GM18499 (cell line): ENCODE measurements around the gene PAX7.

Experiments used
- ATAC-seq: cut with Tn5 transposase; IDR thresholded peaks from one replicate; pipeline ENCODE4 v1.9.1; 2021; ENCODE audit warnings: moderate number of reproducible peaks; ENCODE audit not compliant: insufficient read depth, unreplicated experiment

The PAX7 gene

GRCh38 chr1:18697541-18697940 is 66.9 kb downstream of the PAX7 start:
- no peak for ATAC-seq

GRCh38 chr1:18700530-18700929 is 69.9 kb downstream of the PAX7 start:
- ATAC-seq = no peak

GRCh38 chr1:18701183-18701582 is 70.5 kb downstream of the PAX7 start:
- no peak for ATAC-seq

- no peak for ATAC-seq
Measured at GRCh38 chr1:18703041-18703621, 72.5 kb downstream of the PAX7 start.

GRCh38 chr1:18705811-18706210 is 75.2 kb downstream of the PAX7 start:
- ATAC-seq = no peak

GRCh38 chr1:18707696-18708257 is 77.1 kb downstream of the PAX7 start:
- no peak for ATAC-seq

GRCh38 chr1:18710002-18710401 is 79.4 kb downstream of the PAX7 start:
- no peak for ATAC-seq

GRCh38 chr1:18711003-18711402 is 80.4 kb downstream of the PAX7 start:
- ATAC-seq = no peak

- no peak for ATAC-seq
Measured at GRCh38 chr1:18711536-18712251, 81.0 kb downstream of the PAX7 start.

- ATAC-seq = no peak
Measured at GRCh38 chr1:18712252-18712600, 81.6 kb downstream of the PAX7 start.

- ATAC-seq = no peak
Measured at GRCh38 chr1:18714404-18715175, 83.9 kb downstream of the PAX7 start.

- no peak for ATAC-seq
Measured at GRCh38 chr1:18716112-18716784, 85.6 kb downstream of the PAX7 start.

GRCh38 chr1:18716785-18717678 is 86.4 kb downstream of the PAX7 start:
- no peak for ATAC-seq

- ATAC-seq = no peak
Measured at GRCh38 chr1:18719786-18720451, 89.3 kb downstream of the PAX7 start.

GRCh38 chr1:18721041-18721440 is 90.4 kb downstream of the PAX7 start:
- no peak for ATAC-seq

- no peak for ATAC-seq
Measured at GRCh38 chr1:18721776-18722175, 91.1 kb downstream of the PAX7 start.

- no peak for ATAC-seq
Measured at GRCh38 chr1:18722270-18722669, 91.6 kb downstream of the PAX7 start.

GRCh38 chr1:18723206-18723605 is 92.6 kb downstream of the PAX7 start:
- no peak for ATAC-seq

- ATAC-seq = no peak
Measured at GRCh38 chr1:18723701-18724411, 93.2 kb downstream of the PAX7 start.
